PFSK-1 (cell line): ENCODE measurements around the gene CDON. TPM values are rescaled to one million over a fixed set of nuclear protein-coding genes. Genes with fewer than 3 reads are reported as not detected.

Experiments used
- FOXP2 ChIP-seq: optimal IDR thresholded peaks from 2 replicates; pipeline ENCODE3; 2011; ENCODE audit warnings: borderline replicate concordance, control low read depth, inconsistent platforms; ENCODE audit not compliant: insufficient read depth; ENCODE audit errors: extremely low read length, extremely low read depth
- POLR2AphosphoS5 ChIP-seq: IDR thresholded peaks from 2 replicates; pipeline ENCODE4 v1.6.1; 2012; ENCODE audit warnings: low read depth, mild to moderate bottlenecking, control low read depth, low read length, moderate library complexity
- SIN3A ChIP-seq: IDR thresholded peaks from 2 replicates; pipeline ENCODE4 v1.6.1; 2012; ENCODE audit warnings: mild to moderate bottlenecking, low read length, moderate library complexity, borderline replicate concordance; ENCODE audit not compliant: insufficient read depth
- TAF1 ChIP-seq: IDR thresholded peaks from 2 replicates; pipeline ENCODE4 v1.6.1; 2012; ENCODE audit warnings: low read length, control low read depth, borderline replicate concordance; ENCODE audit not compliant: insufficient read depth
- polyA plus RNA-seq: library from polyadenylated mRNA; unstranded; fragments of >200 nt; gene quantifications from one replicate; pipeline ENCODE4 v1.2.1, GENCODE V29; 2012; ENCODE audit warnings: low read depth, missing spikeins; ENCODE audit not compliant: insufficient read length
- TF ChIP-seq, protein P1 (sequence below), 2 experiments: IDR thresholded peaks; 2 replicates each; pipeline versions ENCODE4 v1.6.1 to v1.8.0; 2011 to 2012; ENCODE audit warnings: low read depth in 2 of 2, low read length in 2 of 2, control low read depth in 1 of 2, inconsistent platforms in 1 of 2, mild to moderate bottlenecking in 1 of 2, moderate library complexity in 1 of 2; ENCODE audit not compliant: insufficient read depth in 1 of 2

Gene CDON
- polyA plus RNA-seq = 7.0 TPM

GRCh38 chr11:126062679-126063506, at the start of gene CDON:
Gene CDON (minus strand): TSS chr11:126062866. CDS start chr11:126023476, 39,390 bp downstream.
- TF ChIP-seq POLR2AphosphoS5 = peak; percentile 62; the same call in 1 of the 2 replicates
- TF ChIP-seq TAF1 = 0 out of 2 replicates have a peak, but pooled peaks have one; percentile 41
- TF ChIP-seq SIN3A = no peak
- TF ChIP-seq, protein P1, sequence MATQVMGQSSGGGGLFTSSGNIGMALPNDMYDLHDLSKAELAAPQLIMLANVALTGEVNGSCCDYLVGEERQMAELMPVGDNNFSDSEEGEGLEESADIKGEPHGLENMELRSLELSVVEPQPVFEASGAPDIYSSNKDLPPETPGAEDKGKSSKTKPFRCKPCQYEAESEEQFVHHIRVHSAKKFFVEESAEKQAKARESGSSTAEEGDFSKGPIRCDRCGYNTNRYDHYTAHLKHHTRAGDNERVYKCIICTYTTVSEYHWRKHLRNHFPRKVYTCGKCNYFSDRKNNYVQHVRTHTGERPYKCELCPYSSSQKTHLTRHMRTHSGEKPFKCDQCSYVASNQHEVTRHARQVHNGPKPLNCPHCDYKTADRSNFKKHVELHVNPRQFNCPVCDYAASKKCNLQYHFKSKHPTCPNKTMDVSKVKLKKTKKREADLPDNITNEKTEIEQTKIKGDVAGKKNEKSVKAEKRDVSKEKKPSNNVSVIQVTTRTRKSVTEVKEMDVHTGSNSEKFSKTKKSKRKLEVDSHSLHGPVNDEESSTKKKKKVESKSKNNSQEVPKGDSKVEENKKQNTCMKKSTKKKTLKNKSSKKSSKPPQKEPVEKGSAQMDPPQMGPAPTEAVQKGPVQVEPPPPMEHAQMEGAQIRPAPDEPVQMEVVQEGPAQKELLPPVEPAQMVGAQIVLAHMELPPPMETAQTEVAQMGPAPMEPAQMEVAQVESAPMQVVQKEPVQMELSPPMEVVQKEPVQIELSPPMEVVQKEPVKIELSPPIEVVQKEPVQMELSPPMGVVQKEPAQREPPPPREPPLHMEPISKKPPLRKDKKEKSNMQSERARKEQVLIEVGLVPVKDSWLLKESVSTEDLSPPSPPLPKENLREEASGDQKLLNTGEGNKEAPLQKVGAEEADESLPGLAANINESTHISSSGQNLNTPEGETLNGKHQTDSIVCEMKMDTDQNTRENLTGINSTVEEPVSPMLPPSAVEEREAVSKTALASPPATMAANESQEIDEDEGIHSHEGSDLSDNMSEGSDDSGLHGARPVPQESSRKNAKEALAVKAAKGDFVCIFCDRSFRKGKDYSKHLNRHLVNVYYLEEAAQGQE (IDR thresholded peaks at IDR 0.05; ENCODE audit: insufficient read depth in 1 of 2, low read depth in 2 of 2, low read length in 2 of 2) = no peak

GRCh38 chr11:126111458-126112116, 48.9 kb upstream of the CDON start:
- TF ChIP-seq FOXP2 = no peak
- TF ChIP-seq, protein P1 (IDR thresholded peaks at IDR 0.05; ENCODE audit: insufficient read depth in 1 of 2, low read depth in 2 of 2, low read length in 2 of 2) = no peak
- no peak for TF ChIP-seq POLR2AphosphoS5
- TF ChIP-seq TAF1 = no peak
- no peak for TF ChIP-seq SIN3A

GRCh38 chr11:126109941-126110731, 47.5 kb upstream of the CDON start:
- TF ChIP-seq POLR2AphosphoS5 (no peak), FOXP2 (no peak), TAF1 (no peak), SIN3A (no peak)
- TF ChIP-seq, protein P1 (IDR thresholded peaks at IDR 0.05; ENCODE audit: insufficient read depth in 1 of 2, low read depth in 2 of 2, low read length in 2 of 2) = no peak

- TF ChIP-seq POLR2AphosphoS5 = no peak
These were observed 44.1 kb upstream of the CDON start for GRCh38 chr11:126106594-126107328.

GRCh38 chr11:126105748-126106080, 43.0 kb upstream of the CDON start:
- TF ChIP-seq POLR2AphosphoS5 (no peak), SIN3A (no peak), TAF1 (no peak), FOXP2 (no peak)
- TF ChIP-seq, protein P1 (IDR thresholded peaks at IDR 0.05; ENCODE audit: insufficient read depth in 1 of 2, low read depth in 2 of 2, low read length in 2 of 2) = no peak
